ENCODE results near the gene LPAR1.

DNA sequence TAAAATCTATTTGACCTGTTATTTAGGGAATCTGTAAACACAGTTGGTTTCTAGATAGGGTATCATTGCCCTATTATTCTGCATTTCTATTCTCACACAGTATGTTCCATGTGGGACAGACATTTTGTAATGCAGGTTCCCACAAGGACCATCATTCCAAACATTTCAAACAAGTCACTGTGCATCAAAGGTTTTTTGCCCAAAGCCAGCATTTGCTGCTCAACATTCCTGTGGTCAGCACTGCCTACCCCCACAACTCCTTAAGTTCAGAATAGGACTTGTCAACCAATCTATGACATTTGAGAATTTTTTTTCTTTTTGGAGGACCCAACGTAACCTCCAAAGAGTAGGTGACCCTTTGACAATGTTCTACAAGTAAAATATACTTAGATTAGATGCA lies 95.7 kb downstream of the LPAR1 start:
- TF ChIP-seq CTCF (conservative IDR thresholded peaks at IDR 0.05 in 1 of 2, IDR thresholded peaks at IDR 0.05 in 1 of 2; ENCODE audit: low read depth in 1 of 2, low read length in 2 of 2) (no peak), EZH2 (IDR thresholded peaks at IDR 0.05; ENCODE audit: low read length, missing control alignments) (no peak)

All from fibroblast of lung (primary cell).